SKM-1 treated with dmso at 0.1 percent for 144 hours (cell line): ENCODE results near the gene NPAS2.

Experiments
- DNase-seq: peaks from one replicate; lab custom pipeline; 2025; ENCODE audit not compliant: unreplicated experiment; lab: John Stamatoyannopoulos, UW

Gene NPAS2

GRCh38 chr2:100819370-100820272 lies at the start of gene NPAS2:
Gene NPAS2, plus strand, starts transcription at chr2:100820139. Its CDS starts 84,616 bp downstream, at chr2:100904755.
- DNase-seq: peak; percentile 23

GRCh38 chr2:100771125-100771524 lies 48.8 kb upstream of the NPAS2 start:
- DNase-seq: no peak

- no peak for DNase-seq
Measured at GRCh38 chr2:100773538-100773937, 46.4 kb upstream of the NPAS2 start.

GRCh38 chr2:100776445-100776844 lies 43.5 kb upstream of the NPAS2 start:
- no peak for DNase-seq

GRCh38 chr2:100778637-100779450 lies 41.1 kb upstream of the NPAS2 start:
- DNase-seq: no peak

- DNase-seq: no peak
Measured at GRCh38 chr2:100779908-100780202, 40.1 kb upstream of the NPAS2 start.

- DNase-seq: peak; percentile 82
Measured at GRCh38 chr2:100780203-100781008, 39.5 kb upstream of the NPAS2 start.

GRCh38 chr2:100781009-100781325 lies 39.0 kb upstream of the NPAS2 start:
- no peak for DNase-seq

- DNase-seq: no peak
Measured at GRCh38 chr2:100781523-100782379, 38.2 kb upstream of the NPAS2 start.

- no peak for DNase-seq
Measured at GRCh38 chr2:100782380-100782878, 37.5 kb upstream of the NPAS2 start.

- DNase-seq: no peak
Measured at GRCh38 chr2:100783987-100784386, 36.0 kb upstream of the NPAS2 start.

GRCh38 chr2:100784681-100785080 lies 35.3 kb upstream of the NPAS2 start:
- no peak for DNase-seq

GRCh38 chr2:100785626-100786296 lies 34.2 kb upstream of the NPAS2 start:
- no peak for DNase-seq

GRCh38 chr2:100786297-100786658 lies 33.7 kb upstream of the NPAS2 start:
- no peak for DNase-seq

- no peak for DNase-seq
Measured at GRCh38 chr2:100786985-100787384, 33.0 kb upstream of the NPAS2 start.

GRCh38 chr2:100789361-100789760 lies 30.6 kb upstream of the NPAS2 start:
- no peak for DNase-seq

- DNase-seq: no peak
Measured at GRCh38 chr2:100791294-100791935, 28.5 kb upstream of the NPAS2 start.

GRCh38 chr2:100791936-100792308 lies 28.0 kb upstream of the NPAS2 start:
- DNase-seq: peak; percentile 62

- DNase-seq: no peak
Measured at GRCh38 chr2:100793220-100793619, 26.7 kb upstream of the NPAS2 start.
